Measurements from ENCODE around the gene AP3S2. TPM values are rescaled to one million over a fixed set of nuclear protein-coding genes. Genes with fewer than 3 reads are reported as not detected.

The AP3S2 gene
- total RNA-seq, 1 donor from 2014 or later, result 20.6 TPM

DNA sequence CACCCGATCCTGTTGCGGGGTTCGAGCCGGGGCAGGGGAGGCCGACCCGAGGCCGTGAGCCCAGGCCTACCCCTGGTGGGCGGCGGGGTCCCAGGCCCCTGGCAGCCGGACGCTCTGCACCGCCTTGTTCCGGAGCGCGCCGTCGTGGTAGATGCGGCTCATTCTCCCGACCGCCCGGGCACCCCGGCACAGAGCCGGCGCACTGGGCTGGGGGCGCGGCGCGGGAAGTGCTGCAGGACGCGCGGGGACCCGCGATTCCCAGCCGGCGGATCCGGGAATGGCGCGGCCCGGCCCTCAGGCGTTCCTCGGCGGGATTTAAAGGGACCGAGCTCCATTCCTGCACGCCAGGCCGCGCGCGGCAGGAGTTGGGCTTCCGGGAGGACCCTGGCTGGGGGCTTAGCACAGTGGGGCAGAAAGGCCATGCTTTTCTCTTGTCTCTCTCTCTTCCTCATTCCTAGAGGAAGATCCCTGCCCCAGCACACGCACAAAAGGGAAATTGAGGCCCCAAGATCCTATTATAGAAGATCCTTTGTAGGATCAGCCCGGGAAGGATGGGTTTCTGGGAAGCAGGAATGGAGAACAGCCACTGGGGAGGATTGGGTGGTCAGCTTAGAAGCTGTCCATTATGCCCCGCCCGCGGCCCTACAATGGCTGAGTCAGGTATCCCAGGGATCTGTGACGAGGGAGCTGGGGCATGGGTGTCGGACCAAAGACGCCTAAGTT is 19.0 kb upstream of the AP3S2 start, which contains the start of gene ARPIN:
Gene ARPIN, minus strand, starts transcription at position 279 of the 723 bp plus-strand sequence. Its CDS starts 117 bp downstream, at position 162.
- no peak for DNase-seq (ENCODE audit: low spot score)
- intact Hi-C loops (cut with micrococcal nuclease), result no loop called here
- no peak within 1 kb of the TSS for H3K27ac Mint-ChIP-seq
- H3K4me3 Mint-ChIP-seq (ENCODE audit: low read depth), result no peak within 1 kb of the TSS
- no peaks in the 10 kb centered on the region for H3K9me3 Mint-ChIP-seq
- peaks cover 47% of the 10 kb centered on the region for H3K27me3 Mint-ChIP-seq (ENCODE audit: low read depth)
- no peaks in the 10 kb centered on the region for H3K36me3 Mint-ChIP-seq (ENCODE audit: low read depth)
- H3K4me1 Mint-ChIP-seq (ENCODE audit: low read depth), result no peaks in the 10 kb centered on the region

DNA sequence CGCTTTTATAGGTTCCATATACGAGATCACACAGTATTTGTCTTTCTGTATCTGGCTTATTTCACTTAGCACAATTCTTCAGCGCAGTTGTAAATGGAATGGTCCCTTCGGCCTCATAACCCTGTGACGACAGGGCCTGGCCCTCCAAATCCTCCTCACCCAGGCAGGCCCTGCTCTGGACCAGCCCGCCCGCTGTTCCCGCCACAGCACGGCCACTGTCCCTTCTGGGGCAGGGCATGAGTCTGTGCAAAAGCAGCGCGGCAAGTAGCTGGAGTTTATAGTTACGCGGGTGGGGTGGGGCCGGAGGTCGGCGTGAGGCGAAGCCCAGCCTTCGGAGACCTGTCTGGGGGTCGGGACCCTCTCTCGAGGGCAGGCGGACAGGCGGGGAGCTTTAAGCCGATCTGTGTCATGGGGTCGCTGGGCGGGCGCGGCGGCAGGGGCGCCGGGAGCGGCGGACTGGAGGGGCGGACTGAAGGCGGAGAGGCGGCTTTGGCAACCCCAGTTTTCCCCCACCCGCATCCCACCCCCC is 18.4 kb upstream of the AP3S2 start:
- no peaks in the 10 kb centered on the region for H3K4me1 Mint-ChIP-seq (ENCODE audit: low read depth)
- intact Hi-C loops (cut with micrococcal nuclease), result no loop called here
- no peaks in the 10 kb centered on the region for H3K9me3 Mint-ChIP-seq
- no peak for DNase-seq (ENCODE audit: low spot score)
- H3K27ac Mint-ChIP-seq, result no peak overlapping the region
- H3K4me3 Mint-ChIP-seq (ENCODE audit: low read depth), result no peak overlapping the region
- no peaks in the 10 kb centered on the region for H3K36me3 Mint-ChIP-seq (ENCODE audit: low read depth)
- H3K27me3 Mint-ChIP-seq (ENCODE audit: low read depth), result peaks cover 47% of the 10 kb centered on the region

DNA sequence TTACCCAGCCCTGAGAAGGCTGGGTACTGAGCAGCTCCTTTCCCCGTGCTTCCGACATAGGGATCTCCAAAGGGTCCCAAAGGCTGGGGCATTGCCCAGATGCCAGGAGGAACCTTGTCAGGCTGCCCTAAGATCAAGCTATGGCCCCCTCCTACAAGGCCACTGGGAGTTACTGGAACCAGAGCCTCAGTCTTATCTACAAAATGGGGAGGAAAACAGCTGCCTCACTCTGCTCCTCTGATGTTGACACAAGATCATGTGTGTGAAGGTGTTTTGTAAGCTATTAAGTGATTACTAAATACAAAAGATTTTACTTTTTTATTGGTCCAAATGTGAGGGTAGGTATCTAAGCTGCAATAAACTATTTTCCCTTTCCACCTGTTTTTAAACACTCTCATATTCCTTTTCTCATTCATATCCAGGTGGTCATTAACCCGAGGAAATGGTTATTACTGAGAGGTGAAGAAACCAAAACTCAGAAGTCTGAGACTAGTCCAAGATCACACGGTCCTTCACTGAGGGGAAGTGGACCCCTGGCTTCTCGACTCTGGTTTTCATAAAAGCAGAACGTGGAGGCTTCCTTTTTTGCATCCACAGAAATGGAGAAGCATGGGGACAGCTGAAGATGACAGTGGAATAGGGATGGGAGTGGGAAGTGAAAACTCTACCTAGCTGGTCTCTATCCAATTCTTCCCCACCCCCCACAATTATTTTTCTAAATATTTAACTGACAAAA is 17.3 kb upstream of the AP3S2 start:
- no peak for DNase-seq (ENCODE audit: low spot score)
- Mint-ChIP-seq H3K27ac (no peak overlapping the region), H3K4me3 (ENCODE audit: low read depth) (no peak overlapping the region), H3K9me3 (no peaks in the 10 kb centered on the region), H3K4me1 (ENCODE audit: low read depth) (no peaks in the 10 kb centered on the region), H3K27me3 (ENCODE audit: low read depth) (peaks cover 44% of the 10 kb centered on the region), H3K36me3 (ENCODE audit: low read depth) (no peaks in the 10 kb centered on the region)
- intact Hi-C loops (cut with micrococcal nuclease), result no loop called here

DNA sequence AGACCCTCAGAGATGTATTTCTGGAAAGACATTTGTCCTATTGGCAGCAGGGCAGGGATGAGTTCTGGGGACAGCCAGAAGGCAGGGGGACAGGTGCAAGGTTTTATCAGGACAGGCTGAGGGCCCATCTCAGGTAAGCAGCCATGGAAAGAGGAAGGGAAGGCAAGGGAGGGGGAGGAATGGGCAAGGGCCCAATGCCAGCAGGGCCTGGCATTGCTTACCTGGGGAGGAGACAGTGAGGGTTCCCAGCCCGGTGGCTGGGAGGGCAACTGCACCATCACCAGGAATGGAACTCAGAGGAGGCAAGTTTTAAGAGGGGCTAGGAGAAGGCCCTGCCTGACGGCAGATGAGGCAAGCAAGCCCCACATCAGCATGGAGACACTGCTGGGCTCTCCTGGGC is 15.8 kb upstream of the AP3S2 start:
- no peak overlapping the region for H3K27ac Mint-ChIP-seq
- H3K4me1 Mint-ChIP-seq (ENCODE audit: low read depth), result no peaks in the 10 kb centered on the region
- H3K36me3 Mint-ChIP-seq (ENCODE audit: low read depth), result no peaks in the 10 kb centered on the region
- intact Hi-C loops (cut with micrococcal nuclease), result no loop called here
- DNase-seq (ENCODE audit: low spot score), result no peak
- H3K27me3 Mint-ChIP-seq (ENCODE audit: low read depth), result peaks cover 41% of the 10 kb centered on the region
- H3K4me3 Mint-ChIP-seq (ENCODE audit: low read depth), result no peak overlapping the region
- H3K9me3 Mint-ChIP-seq, result no peaks in the 10 kb centered on the region

DNA sequence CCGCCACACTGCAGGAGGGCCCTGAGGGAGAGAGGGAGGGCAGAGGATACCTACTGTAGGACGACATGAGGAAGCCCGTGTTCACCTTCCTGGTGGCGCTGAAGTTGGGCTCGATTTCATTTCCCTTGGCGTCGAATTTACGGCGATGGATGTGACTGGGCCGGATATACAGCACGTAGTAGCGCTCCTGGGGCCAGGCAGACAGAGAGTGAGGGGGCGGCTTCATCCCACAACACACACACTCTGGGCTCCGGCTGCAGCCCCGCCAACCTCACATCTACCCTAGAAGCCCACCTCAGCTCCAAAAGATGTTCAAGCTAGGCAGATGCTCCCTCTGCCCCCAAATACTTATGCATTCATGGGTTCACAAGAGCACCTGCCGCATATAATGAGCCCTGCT is 14.4 kb upstream of the AP3S2 start:
- intact Hi-C loops (cut with micrococcal nuclease), result no loop called here
- no peak overlapping the region for H3K27ac Mint-ChIP-seq
- H3K4me1 Mint-ChIP-seq (ENCODE audit: low read depth), result no peaks in the 10 kb centered on the region
- peaks cover 32% of the 10 kb centered on the region for H3K27me3 Mint-ChIP-seq (ENCODE audit: low read depth)
- H3K36me3 Mint-ChIP-seq (ENCODE audit: low read depth), result no peaks in the 10 kb centered on the region
- H3K9me3 Mint-ChIP-seq, result no peaks in the 10 kb centered on the region
- H3K4me3 Mint-ChIP-seq (ENCODE audit: low read depth), result no peak overlapping the region
- no peak for DNase-seq (ENCODE audit: low spot score)

DNA sequence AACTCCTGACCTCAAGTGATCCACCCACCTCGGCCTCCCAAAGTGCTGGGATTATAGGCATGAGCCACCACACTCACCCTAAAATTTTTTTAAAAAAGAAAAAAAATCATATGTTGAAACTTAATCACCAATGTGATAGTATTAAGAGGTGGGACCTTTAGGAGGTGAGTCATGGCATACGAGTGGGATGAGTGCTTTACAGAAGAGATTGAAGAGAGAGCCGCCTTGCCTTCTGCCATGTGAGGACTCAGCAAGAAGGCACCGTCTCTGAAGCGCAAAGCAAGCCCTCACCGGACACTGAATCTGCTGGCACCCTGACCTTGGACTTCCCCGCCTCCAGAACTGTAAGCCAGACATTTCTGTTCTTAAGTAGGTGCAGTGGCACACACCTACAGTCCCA is 13.5 kb upstream of the AP3S2 start:
- Mint-ChIP-seq H3K27me3 (ENCODE audit: low read depth) (peaks cover 28% of the 10 kb centered on the region), H3K27ac (no peak overlapping the region), H3K36me3 (ENCODE audit: low read depth) (no peaks in the 10 kb centered on the region), H3K9me3 (no peaks in the 10 kb centered on the region), H3K4me3 (ENCODE audit: low read depth) (no peak overlapping the region), H3K4me1 (ENCODE audit: low read depth) (no peaks in the 10 kb centered on the region)
- intact Hi-C loops (cut with micrococcal nuclease), result no loop called here
- no peak for DNase-seq (ENCODE audit: low spot score)

DNA sequence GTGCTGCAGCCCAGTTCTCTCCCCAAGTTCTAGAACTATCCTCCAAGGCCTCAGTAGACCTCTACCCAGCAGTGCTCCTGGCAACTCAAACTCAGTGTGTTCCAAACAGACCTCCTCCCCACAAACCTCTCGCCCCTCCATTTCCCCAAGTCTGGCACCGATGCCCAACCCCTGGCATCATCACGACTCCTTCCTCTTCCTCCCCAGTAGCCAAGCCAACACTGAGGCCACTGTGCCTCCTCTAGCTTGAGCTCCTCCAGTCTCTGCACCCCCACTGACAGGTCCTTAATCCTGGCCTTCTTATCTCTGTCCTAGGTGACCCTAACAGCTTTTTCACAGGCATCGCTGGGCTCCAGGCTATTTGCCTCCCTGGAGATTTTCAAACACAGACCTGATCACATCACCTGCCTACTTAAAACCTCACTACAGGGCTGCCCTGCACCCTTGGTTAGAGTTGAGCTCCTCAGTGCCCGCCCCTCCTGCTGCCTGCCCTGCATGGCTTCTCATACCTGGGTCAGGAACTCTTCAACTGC is 12.1 kb upstream of the AP3S2 start:
- Mint-ChIP-seq H3K9me3 (no peaks in the 10 kb centered on the region), H3K4me1 (ENCODE audit: low read depth) (no peaks in the 10 kb centered on the region), H3K27ac (no peak overlapping the region)

DNA sequence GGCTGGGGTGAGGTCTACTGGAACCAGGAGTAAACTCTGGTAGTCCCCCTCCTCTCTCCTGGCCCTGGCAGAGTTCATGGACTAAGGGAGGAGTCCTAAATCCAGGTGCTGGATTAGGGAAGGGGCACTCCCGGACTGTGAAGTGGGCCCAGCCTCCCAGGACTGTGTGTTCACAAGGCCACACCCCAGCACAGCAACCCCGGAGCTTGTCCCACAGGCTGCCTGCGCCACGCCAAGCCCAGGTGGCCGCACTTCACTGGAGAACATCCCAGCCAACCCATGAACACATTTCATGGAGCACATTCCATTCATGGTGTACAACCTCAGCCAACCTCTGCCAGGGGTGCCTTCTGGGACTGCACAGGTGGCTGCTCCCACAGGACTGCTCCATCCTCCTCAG is 10.7 kb upstream of the AP3S2 start:
- H3K4me1 Mint-ChIP-seq (ENCODE audit: low read depth), result no peaks in the 10 kb centered on the region
- H3K36me3 Mint-ChIP-seq (ENCODE audit: low read depth), result no peaks in the 10 kb centered on the region
- H3K4me3 Mint-ChIP-seq (ENCODE audit: low read depth), result no peak overlapping the region
- no peak for DNase-seq (ENCODE audit: low spot score)
- H3K9me3 Mint-ChIP-seq, result no peaks in the 10 kb centered on the region
- intact Hi-C loops (cut with micrococcal nuclease), result no loop called here
- no peak overlapping the region for H3K27ac Mint-ChIP-seq
- H3K27me3 Mint-ChIP-seq (ENCODE audit: low read depth), result peaks cover 7% of the 10 kb centered on the region

More for the DNA sequence above, 12.1 kb upstream of the AP3S2 start:
- DNase-seq (ENCODE audit: low spot score), result no peak
- peaks cover 16% of the 10 kb centered on the region for H3K27me3 Mint-ChIP-seq (ENCODE audit: low read depth)
- intact Hi-C loops (cut with micrococcal nuclease), result no loop called here
- H3K4me3 Mint-ChIP-seq (ENCODE audit: low read depth), result no peak overlapping the region
- no peaks in the 10 kb centered on the region for H3K36me3 Mint-ChIP-seq (ENCODE audit: low read depth)

DNA sequence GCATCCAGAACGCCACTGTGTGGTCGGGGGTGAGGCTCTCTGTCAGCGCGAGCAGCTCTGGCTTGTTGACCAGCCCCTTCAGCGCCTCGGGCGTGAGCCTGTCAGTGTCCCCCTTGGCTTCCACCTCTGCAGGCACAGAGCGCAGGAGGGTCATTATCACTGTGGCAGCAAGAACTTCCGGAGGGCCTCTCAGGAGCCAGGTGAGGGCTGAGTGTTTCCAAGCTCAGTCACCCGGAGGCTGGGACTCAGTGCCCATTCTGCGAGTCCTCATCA is 10.0 kb upstream of the AP3S2 start:
- intact Hi-C loops (cut with micrococcal nuclease), result no loop called here
- Mint-ChIP-seq H3K4me1 (ENCODE audit: low read depth) (no peaks in the 10 kb centered on the region), H3K27ac (no peak overlapping the region), H3K27me3 (ENCODE audit: low read depth) (no peaks in the 10 kb centered on the region), H3K36me3 (ENCODE audit: low read depth) (no peaks in the 10 kb centered on the region), H3K9me3 (no peaks in the 10 kb centered on the region), H3K4me3 (ENCODE audit: low read depth) (no peak overlapping the region)
- DNase-seq (ENCODE audit: low spot score), result no peak

DNA sequence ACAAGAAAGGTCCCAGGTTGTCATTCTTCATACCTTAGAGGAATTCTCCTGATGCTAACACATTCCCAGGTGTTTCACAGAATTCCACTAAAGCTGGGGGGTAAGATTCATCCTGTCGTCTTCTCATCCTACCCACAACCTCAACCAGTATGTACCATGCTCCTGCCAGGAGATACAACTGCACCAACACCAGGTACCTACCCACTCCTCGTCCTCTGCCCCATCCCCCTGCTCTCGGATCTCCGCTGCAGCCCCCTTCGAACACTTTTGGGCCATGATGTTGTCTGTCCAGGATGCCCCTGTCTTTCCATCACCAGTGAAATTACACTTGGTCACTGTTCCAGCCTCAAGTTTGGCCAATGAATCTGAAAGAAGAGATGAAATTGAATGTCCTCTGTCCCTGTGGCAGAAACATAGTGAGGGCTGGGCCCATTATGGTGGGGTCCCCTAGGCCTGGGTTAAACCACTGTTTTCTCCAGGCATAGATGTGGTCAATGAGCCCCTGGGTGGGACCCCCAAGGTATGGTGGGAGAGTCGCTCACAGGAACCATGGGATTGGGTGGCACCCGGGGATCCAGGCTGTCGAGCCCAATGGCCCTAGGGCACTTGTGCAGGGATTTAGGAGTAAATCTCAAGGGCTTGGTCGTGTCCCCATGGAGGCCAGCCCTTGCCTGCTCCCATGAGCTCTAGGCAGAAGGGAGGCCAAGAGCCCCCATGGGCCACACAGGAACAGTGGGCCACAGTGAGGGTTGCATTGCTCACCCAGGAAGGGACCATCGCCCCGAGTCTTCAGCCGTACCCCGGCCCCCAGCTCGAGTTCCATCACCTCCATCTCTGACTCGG is 9.4 kb upstream of the AP3S2 start:
- Mint-ChIP-seq H3K4me1 (ENCODE audit: low read depth) (peaks cover 1% of the 10 kb centered on the region), H3K27ac (no peak overlapping the region), H3K4me3 (ENCODE audit: low read depth) (no peak overlapping the region), H3K27me3 (ENCODE audit: low read depth) (no peaks in the 10 kb centered on the region), H3K9me3 (no peaks in the 10 kb centered on the region), H3K36me3 (ENCODE audit: low read depth) (no peaks in the 10 kb centered on the region)
- DNase-seq (ENCODE audit: low spot score), result no peak
- intact Hi-C loops (cut with micrococcal nuclease), result no loop called here

DNA sequence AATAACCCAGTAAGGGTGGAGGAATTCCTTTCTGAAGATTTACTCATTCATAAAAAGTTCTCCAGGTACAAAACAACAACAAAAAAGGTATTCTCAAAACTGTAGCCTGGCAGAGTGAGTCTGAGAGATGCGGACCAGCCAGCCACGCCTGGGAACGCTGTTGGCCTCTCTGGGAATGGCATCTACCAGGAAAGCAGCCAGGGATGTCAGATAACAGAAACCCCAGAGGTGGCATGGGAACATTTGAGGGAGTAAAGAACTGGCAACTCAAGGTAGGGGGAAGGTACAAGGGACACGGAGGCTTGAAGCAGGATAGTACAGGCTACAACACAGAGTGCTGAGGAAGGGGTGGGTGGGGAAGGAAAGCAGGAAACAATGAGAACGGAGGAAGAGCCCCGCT is 7.1 kb upstream of the AP3S2 start:
- no peaks in the 10 kb centered on the region for H3K36me3 Mint-ChIP-seq (ENCODE audit: low read depth)
- no peak overlapping the region for H3K4me3 Mint-ChIP-seq (ENCODE audit: low read depth)
- no peak overlapping the region for H3K27ac Mint-ChIP-seq
- no peak for DNase-seq (ENCODE audit: low spot score)
- H3K4me1 Mint-ChIP-seq (ENCODE audit: low read depth), result peaks cover 1% of the 10 kb centered on the region
- no peaks in the 10 kb centered on the region for H3K27me3 Mint-ChIP-seq (ENCODE audit: low read depth)
- H3K9me3 Mint-ChIP-seq, result no peaks in the 10 kb centered on the region
- intact Hi-C loops (cut with micrococcal nuclease), result no loop called here

DNA sequence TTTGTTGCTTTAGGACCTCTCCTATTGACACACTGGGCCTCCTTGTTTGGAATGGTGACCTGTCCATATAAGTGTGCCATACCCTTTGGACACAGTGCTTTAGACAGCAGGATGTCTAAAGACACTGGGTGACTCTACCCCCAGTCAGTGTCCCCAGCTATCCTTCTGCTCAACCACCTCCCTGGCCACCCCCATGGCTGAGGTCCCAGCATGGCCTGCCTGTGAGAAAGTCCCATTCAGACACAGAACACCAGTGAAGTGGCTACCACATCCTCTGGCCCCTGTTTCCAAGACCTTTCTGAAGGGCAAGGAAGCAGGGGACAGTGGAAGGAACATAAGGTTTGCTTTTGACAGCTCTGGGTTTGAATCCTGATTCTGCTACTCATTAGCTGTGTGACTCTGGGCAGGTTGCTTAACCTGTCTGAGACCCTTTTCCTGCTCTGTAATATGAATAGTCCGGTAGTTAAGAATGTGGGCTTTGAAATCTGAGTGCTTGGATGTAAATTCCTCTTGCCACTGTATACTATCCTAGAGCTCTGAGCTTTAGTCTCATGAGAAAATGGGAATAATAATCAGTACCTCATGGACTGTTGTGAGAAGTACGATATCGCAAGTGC is 6.3 kb upstream of the AP3S2 start:
- Mint-ChIP-seq H3K36me3 (ENCODE audit: low read depth) (no peaks in the 10 kb centered on the region), H3K4me1 (ENCODE audit: low read depth) (peaks cover 4% of the 10 kb centered on the region), H3K27ac (no peak overlapping the region), H3K4me3 (ENCODE audit: low read depth) (no peak overlapping the region), H3K9me3 (no peaks in the 10 kb centered on the region), H3K27me3 (ENCODE audit: low read depth) (no peaks in the 10 kb centered on the region)
- intact Hi-C loops (cut with micrococcal nuclease), result loop anchor here (10.0 kb wide), 1 partner anchor 135 kb away; no protein-coding TSS in a partner anchor
- DNase-seq (ENCODE audit: low spot score), result no peak

Data from activated T-helper 2 cell treated with anti-CD3 and anti-CD28 coated beads, Interferon-gamma antibody, Interleukin-2, Interleukin-4, amounts not matched to agents 10 μg/mL and 5 μg/mL and 100 μg/mL, durations not matched to agents 14 hours and 24 hours and 36 hours (primary cell).